ENCODE data around the gene USP8. TPM values are rescaled to one million over a fixed set of nuclear protein-coding genes. Genes with fewer than 3 reads are reported as not detected.

USP8 gene
- total and polyA plus RNA-seq, 4 donors, result 20.4 to 42.8 (median 32.5) TPM

GRCh38 chr15:50484781-50485180 is 60.6 kb downstream of the USP8 start:
- WGBS, result 97% methylated on average over 1 of the region's 1 CpG
- TF ChIP-seq FOXA2 (IDR thresholded peaks at IDR 0.05) (no peak), NR2F2 (IDR thresholded peaks at IDR 0.05) (no peak), ATF3 (IDR thresholded peaks at IDR 0.05) (no peak), GABPA (IDR thresholded peaks at IDR 0.05 in 1 of 2, conservative IDR thresholded peaks at IDR 0.05 in 1 of 2) (no peak), HNF4A (conservative IDR thresholded peaks at IDR 0.05) (no peak), JUND (IDR thresholded peaks at IDR 0.05) (no peak), RAD21 (IDR thresholded peaks at IDR 0.05) (no peak), RXRA (IDR thresholded peaks at IDR 0.05) (no peak)
- no peak overlapping the region for H3K4me3 ChIP-seq (ENCODE audit: low read depth in 1 of 3, low read length in 3 of 3)
- H3K36me3 ChIP-seq (ENCODE audit: control insufficient read depth in 4 of 4, insufficient read depth in 3 of 4, low read depth in 1 of 4, low read length in 3 of 4), result peaks cover 4 to 47% (median 25%) of the 10 kb centered on the region in 4 donors
- H3K9ac ChIP-seq (ENCODE audit: low read depth in 1 of 2, low read length in 2 of 2), result no peak overlapping the region
- H3K4me1 ChIP-seq (ENCODE audit: control insufficient read depth in 4 of 4, insufficient read depth in 4 of 4, low read length in 3 of 4), result peaks cover 0 to 1% (median 0%) of the 10 kb centered on the region in 4 donors
- no peak for DNase-seq (ENCODE audit: low spot score)
- no peak overlapping the region for H3K27ac ChIP-seq (ENCODE audit: low read depth in 1 of 2, low read length in 2 of 2)
- no peaks in the 10 kb centered on the region for H3K27me3 ChIP-seq (ENCODE audit: control insufficient read depth in 4 of 4, insufficient read depth in 4 of 4, low read length in 3 of 4)
- H3K9me3 ChIP-seq (ENCODE audit: control insufficient read depth in 4 of 4, low read length in 3 of 4), result no peaks in the 10 kb centered on the region

GRCh38 chr15:50485389-50485788 is 61.2 kb downstream of the USP8 start:
- TF ChIP-seq TAF1 (conservative IDR thresholded peaks at IDR 0.05) (no peak), FOXA1 (IDR thresholded peaks at IDR 0.05) (no peak), YY1 (IDR thresholded peaks at IDR 0.05) (no peak), NR2F2 (IDR thresholded peaks at IDR 0.05) (no peak), ZBTB33 (IDR thresholded peaks at IDR 0.05) (no peak), RAD21 (IDR thresholded peaks at IDR 0.05) (no peak), MAX (IDR thresholded peaks at IDR 0.05) (no peak), GABPA (IDR thresholded peaks at IDR 0.05 in 1 of 2, conservative IDR thresholded peaks at IDR 0.05 in 1 of 2) (no peak), FOXA2 (IDR thresholded peaks at IDR 0.05) (no peak), REST (IDR thresholded peaks at IDR 0.05) (no peak), ATF3 (IDR thresholded peaks at IDR 0.05) (no peak), EGR1 (IDR thresholded peaks at IDR 0.05; ENCODE audit: low read depth in 2 of 2) (no peak), RXRA (IDR thresholded peaks at IDR 0.05) (no peak), JUND (IDR thresholded peaks at IDR 0.05) (no peak), HNF4G (IDR thresholded peaks at IDR 0.05) (no peak), HNF4A (conservative IDR thresholded peaks at IDR 0.05) (no peak), CTCF (IDR thresholded peaks at IDR 0.05; ENCODE audit: low read depth, low read length, missing input control) (no peak), SP1 (IDR thresholded peaks at IDR 0.05) (no peak)
- peaks cover 0 to 1% (median 0%) of the 10 kb centered on the region in 4 donors for H3K4me1 ChIP-seq (ENCODE audit: control insufficient read depth in 4 of 4, insufficient read depth in 4 of 4, low read length in 3 of 4)
- H3K27me3 ChIP-seq (ENCODE audit: control insufficient read depth in 4 of 4, insufficient read depth in 4 of 4, low read length in 3 of 4), result no peaks in the 10 kb centered on the region
- H3K36me3 ChIP-seq (ENCODE audit: control insufficient read depth in 4 of 4, insufficient read depth in 3 of 4, low read depth in 1 of 4, low read length in 3 of 4), result peaks cover 5 to 46% (median 26%) of the 10 kb centered on the region in 4 donors
- H3K4me3 ChIP-seq (ENCODE audit: low read depth in 1 of 3, low read length in 3 of 3), result no peak overlapping the region
- H3K9me3 ChIP-seq (ENCODE audit: control insufficient read depth in 4 of 4, low read length in 3 of 4), result no peaks in the 10 kb centered on the region
- H3K9ac ChIP-seq (ENCODE audit: low read depth in 1 of 2, low read length in 2 of 2), result no peak overlapping the region
- no peak for DNase-seq (ENCODE audit: low spot score)
- H3K27ac ChIP-seq (ENCODE audit: low read depth in 1 of 2, low read length in 2 of 2), result no peak overlapping the region
- WGBS, result 92% methylated on average over 3 of the region's 3 CpGs
